K562 (cell line): ENCODE measurements around the gene TIMP2. TPM values are rescaled to one million over a fixed set of nuclear protein-coding genes. Genes with fewer than 3 reads are reported as not detected.

Source experiments
- MAFF ChIP-seq: IDR thresholded peaks from 2 replicates; pipeline ENCODE4 v1.6.1; 2012; ENCODE audit warnings: low read length, improper control_type of control experiment
- MCM3 ChIP-seq: fragments of 450-650 bp; IDR thresholded peaks from 2 replicates; pipeline ENCODE4 v1.6.1; 2016
- MCM5 ChIP-seq: fragments of 450-650 bp; IDR thresholded peaks from 2 replicates; pipeline ENCODE4 v1.6.1; 2016; ENCODE audit warnings: low read depth
- NFXL1 ChIP-seq: fragments of 450-650 bp; formaldehyde crosslinking; IDR thresholded peaks from 2 replicates; pipeline ENCODE4 v1.4.0; 2021; ENCODE audit warnings: mild to moderate bottlenecking
- NR4A1 ChIP-seq, 2 experiments: fragments of 250-450 bp in 1 of 2; fragments of 450-650 bp in 1 of 2; sonication (Bioruptor Pico) in 1 of 2; IDR thresholded peaks; 2 replicates each; pipeline versions ENCODE4 v1.4.0 to v1.6.1; 2016 to 2020; ENCODE audit warnings: mild to moderate bottlenecking in 2 of 2, missing compliant biosample characterization in 1 of 2, missing genetic modification characterization in 1 of 2, moderate library complexity in 1 of 2
- RAD21 ChIP-seq, 2 experiments: fragments of 250-450 bp in 1 of 2; fragments of 450-650 bp in 1 of 2; sonication (Bioruptor Pico) in 1 of 2; formaldehyde crosslinking in 1 of 2; IDR thresholded peaks in 1 of 2; conservative IDR thresholded peaks in 1 of 2; 2 replicates each; pipeline versions ENCODE4 v1.4.0 to v1.8.0; 2020 to 2022; ENCODE audit warnings: mild to moderate bottlenecking in 2 of 2, moderate library complexity in 1 of 2
- TRIM24 ChIP-seq, 2 experiments: fragments of 450-650 bp; IDR thresholded peaks; 2 replicates each; pipeline ENCODE4 v1.6.1; 2016
- ZNF316 ChIP-seq: fragments of 450-650 bp; IDR thresholded peaks from 2 replicates; pipeline ENCODE4 v1.6.1; 2016
- ZNF707 ChIP-seq: fragments of 250-450 bp; sonication (Bioruptor Pico); conservative IDR thresholded peaks from 2 replicates; pipeline ENCODE4 v1.8.0; 2022; ENCODE audit warnings: inconsistent platforms, mild to moderate bottlenecking, moderate library complexity
- polyA plus RNA-seq, 8 experiments: library from polyadenylated mRNA; depleted of rRNA in 4 of 8; stranded (reverse) in 5 of 8; unstranded in 3 of 8; fragments of >200 nt; fragmentation: Nextera tagmentation in 2 of 8; fragmentation: Illumina TruSeq in 1 of 8; extraction: Ambion mirVana in 2 of 8; extraction: Trizol in 1 of 8; gene quantifications; 2 replicates each; pipeline versions ENCODE4 v1.2.1 to v1.2.3, GENCODE V29; 2011 to 2014; ENCODE audit warnings: inconsistent platforms in 1 of 8, missing spikeins in 1 of 8
- total RNA-seq, 7 experiments: library from RNA; depleted of rRNA in 6 of 7; stranded (reverse); fragments of >200 nt in 6 of 7; fragmentation: Illumina TruSeq in 2 of 7; extraction: Trizol in 2 of 7; gene quantifications; 2 replicates each; pipeline versions ENCODE4 v1.2.1 to v1.2.3, GENCODE V29; 2011 to 2021; ENCODE audit warnings: low replicate concordance in 1 of 7
- TF ChIP-seq, protein P1 (sequence below): fragments of 250-450 bp; sonication (Bioruptor Pico); IDR thresholded peaks from 2 replicates; pipeline ENCODE4 v1.5.0; 2022; ENCODE audit warnings: mild to moderate bottlenecking
- TF ChIP-seq, protein P2 (sequence below): fragments of 200-400 bp; formaldehyde crosslinking; IDR thresholded peaks from 2 replicates; pipeline ENCODE4 v1.6.1; 2017; ENCODE audit warnings: mild to moderate bottlenecking, low read depth, low read length, moderate library complexity
- TF ChIP-seq, protein P3 (sequence below): sonication (generic); formaldehyde crosslinking; IDR thresholded peaks from 2 replicates; pipeline ENCODE4 v1.8.1; 2023; ENCODE audit warnings: mild to moderate bottlenecking, missing genetic modification reagents
- TF ChIP-seq, protein P4 (sequence below), 2 experiments: fragments of 450-650 bp; formaldehyde crosslinking in 1 of 2; IDR thresholded peaks; 2 replicates each; pipeline versions ENCODE4 v1.4.0 to v1.6.1; 2014 to 2020; ENCODE audit warnings: mild to moderate bottlenecking in 2 of 2, borderline replicate concordance in 1 of 2, low read depth in 1 of 2

Gene TIMP2
- total and polyA plus RNA-seq, 9 of the 15 experiments (the other 6 are each of a cell fraction or from before 2014, with no cell fraction given) = 0.55 TPM; not detected in 8

DNA sequence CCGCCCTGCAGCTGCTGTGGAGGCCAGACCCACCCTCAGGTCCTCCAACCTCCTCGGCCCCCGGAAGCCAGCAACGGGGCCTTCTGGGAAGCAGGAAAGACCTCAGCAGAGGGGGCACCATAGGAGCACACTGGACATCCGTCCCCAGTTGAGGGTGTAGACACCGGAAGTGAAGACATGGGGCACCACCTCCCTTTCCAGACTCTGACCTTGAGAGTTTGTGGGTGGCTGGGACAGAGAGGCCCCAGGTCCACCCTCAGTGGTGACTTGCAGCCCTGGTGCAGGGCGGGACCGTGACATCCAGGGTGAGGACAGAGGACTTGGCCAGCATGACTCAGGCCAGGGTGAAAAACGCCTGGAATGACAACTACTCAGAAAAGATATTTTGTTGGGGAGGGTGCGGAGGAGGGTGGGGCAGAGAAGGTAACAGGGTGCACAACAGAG lies 42.1 kb downstream of the TIMP2 start (continued):
- TF ChIP-seq, protein P1, sequence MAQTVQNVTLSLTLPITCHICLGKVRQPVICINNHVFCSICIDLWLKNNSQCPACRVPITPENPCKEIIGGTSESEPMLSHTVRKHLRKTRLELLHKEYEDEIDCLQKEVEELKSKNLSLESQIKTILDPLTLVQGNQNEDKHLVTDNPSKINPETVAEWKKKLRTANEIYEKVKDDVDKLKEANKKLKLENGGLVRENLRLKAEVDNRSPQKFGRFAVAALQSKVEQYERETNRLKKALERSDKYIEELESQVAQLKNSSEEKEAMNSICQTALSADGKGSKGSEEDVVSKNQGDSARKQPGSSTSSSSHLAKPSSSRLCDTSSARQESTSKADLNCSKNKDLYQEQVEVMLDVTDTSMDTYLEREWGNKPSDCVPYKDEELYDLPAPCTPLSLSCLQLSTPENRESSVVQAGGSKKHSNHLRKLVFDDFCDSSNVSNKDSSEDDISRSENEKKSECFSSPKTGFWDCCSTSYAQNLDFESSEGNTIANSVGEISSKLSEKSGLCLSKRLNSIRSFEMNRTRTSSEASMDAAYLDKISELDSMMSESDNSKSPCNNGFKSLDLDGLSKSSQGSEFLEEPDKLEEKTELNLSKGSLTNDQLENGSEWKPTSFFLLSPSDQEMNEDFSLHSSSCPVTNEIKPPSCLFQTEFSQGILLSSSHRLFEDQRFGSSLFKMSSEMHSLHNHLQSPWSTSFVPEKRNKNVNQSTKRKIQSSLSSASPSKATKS (CRISPR knock-in tag) = no peak
- no peak for TF ChIP-seq NFXL1
- TF ChIP-seq ZNF316 = peak; percentile 64
- TF ChIP-seq MAFF = no peak
- TF ChIP-seq, protein P2, sequence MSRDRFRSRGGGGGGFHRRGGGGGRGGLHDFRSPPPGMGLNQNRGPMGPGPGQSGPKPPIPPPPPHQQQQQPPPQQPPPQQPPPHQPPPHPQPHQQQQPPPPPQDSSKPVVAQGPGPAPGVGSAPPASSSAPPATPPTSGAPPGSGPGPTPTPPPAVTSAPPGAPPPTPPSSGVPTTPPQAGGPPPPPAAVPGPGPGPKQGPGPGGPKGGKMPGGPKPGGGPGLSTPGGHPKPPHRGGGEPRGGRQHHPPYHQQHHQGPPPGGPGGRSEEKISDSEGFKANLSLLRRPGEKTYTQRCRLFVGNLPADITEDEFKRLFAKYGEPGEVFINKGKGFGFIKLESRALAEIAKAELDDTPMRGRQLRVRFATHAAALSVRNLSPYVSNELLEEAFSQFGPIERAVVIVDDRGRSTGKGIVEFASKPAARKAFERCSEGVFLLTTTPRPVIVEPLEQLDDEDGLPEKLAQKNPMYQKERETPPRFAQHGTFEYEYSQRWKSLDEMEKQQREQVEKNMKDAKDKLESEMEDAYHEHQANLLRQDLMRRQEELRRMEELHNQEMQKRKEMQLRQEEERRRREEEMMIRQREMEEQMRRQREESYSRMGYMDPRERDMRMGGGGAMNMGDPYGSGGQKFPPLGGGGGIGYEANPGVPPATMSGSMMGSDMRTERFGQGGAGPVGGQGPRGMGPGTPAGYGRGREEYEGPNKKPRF = no peak
- peak in 1 of 2 experiments; percentile 36; a peak in 1 of 4 replicates for TF ChIP-seq TRIM24 (IDR thresholded peaks at IDR 0.05)
- no peak for TF ChIP-seq NR4A1 (CRISPR knock-in tag; IDR thresholded peaks at IDR 0.05)
- TF ChIP-seq NR4A1 (tag; IDR thresholded peaks at IDR 0.05) = peak; percentile 64; the same call in 1 of the 2 replicates
- no peak for TF ChIP-seq MCM3
- no peak for TF ChIP-seq ZNF707 (CRISPR knock-in tag)
- TF ChIP-seq, protein P3, sequence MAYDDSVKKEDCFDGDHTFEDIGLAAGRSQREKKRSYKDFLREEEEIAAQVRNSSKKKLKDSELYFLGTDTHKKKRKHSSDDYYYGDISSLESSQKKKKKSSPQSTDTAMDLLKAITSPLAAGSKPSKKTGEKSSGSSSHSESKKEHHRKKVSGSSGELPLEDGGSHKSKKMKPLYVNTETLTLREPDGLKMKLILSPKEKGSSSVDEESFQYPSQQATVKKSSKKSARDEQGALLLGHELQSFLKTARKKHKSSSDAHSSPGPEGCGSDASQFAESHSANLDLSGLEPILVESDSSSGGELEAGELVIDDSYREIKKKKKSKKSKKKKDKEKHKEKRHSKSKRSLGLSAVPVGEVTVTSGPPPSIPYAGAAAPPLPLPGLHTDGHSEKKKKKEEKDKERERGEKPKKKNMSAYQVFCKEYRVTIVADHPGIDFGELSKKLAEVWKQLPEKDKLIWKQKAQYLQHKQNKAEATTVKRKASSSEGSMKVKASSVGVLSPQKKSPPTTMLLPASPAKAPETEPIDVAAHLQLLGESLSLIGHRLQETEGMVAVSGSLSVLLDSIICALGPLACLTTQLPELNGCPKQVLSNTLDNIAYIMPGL (CRISPR knock-in tag) = no peak
- TF ChIP-seq, protein P4, sequence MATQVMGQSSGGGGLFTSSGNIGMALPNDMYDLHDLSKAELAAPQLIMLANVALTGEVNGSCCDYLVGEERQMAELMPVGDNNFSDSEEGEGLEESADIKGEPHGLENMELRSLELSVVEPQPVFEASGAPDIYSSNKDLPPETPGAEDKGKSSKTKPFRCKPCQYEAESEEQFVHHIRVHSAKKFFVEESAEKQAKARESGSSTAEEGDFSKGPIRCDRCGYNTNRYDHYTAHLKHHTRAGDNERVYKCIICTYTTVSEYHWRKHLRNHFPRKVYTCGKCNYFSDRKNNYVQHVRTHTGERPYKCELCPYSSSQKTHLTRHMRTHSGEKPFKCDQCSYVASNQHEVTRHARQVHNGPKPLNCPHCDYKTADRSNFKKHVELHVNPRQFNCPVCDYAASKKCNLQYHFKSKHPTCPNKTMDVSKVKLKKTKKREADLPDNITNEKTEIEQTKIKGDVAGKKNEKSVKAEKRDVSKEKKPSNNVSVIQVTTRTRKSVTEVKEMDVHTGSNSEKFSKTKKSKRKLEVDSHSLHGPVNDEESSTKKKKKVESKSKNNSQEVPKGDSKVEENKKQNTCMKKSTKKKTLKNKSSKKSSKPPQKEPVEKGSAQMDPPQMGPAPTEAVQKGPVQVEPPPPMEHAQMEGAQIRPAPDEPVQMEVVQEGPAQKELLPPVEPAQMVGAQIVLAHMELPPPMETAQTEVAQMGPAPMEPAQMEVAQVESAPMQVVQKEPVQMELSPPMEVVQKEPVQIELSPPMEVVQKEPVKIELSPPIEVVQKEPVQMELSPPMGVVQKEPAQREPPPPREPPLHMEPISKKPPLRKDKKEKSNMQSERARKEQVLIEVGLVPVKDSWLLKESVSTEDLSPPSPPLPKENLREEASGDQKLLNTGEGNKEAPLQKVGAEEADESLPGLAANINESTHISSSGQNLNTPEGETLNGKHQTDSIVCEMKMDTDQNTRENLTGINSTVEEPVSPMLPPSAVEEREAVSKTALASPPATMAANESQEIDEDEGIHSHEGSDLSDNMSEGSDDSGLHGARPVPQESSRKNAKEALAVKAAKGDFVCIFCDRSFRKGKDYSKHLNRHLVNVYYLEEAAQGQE (IDR thresholded peaks at IDR 0.05; ENCODE audit: borderline replicate concordance) = no peak
- TF ChIP-seq, protein P4 (CRISPR knock-in tag; IDR thresholded peaks at IDR 0.05; ENCODE audit: low read depth) = no peak
- no peak for TF ChIP-seq RAD21 (CRISPR knock-in tag; conservative IDR thresholded peaks at IDR 0.05 in 1 of 2, IDR thresholded peaks at IDR 0.05 in 1 of 2)
- no peak for TF ChIP-seq MCM5
